PFSK-1 (cell line): ENCODE results near the gene PCK2.

Experiments used
- FOXP2 ChIP-seq: optimal IDR thresholded peaks from 2 replicates; pipeline ENCODE3; 2011; ENCODE audit warnings: borderline replicate concordance, control low read depth, inconsistent platforms; ENCODE audit not compliant: insufficient read depth; ENCODE audit errors: extremely low read length, extremely low read depth
- POLR2AphosphoS5 ChIP-seq: IDR thresholded peaks from 2 replicates; pipeline ENCODE4 v1.6.1; 2012; ENCODE audit warnings: low read depth, mild to moderate bottlenecking, control low read depth, low read length, moderate library complexity
- REST ChIP-seq, 2 experiments: IDR thresholded peaks; 2 replicates each; pipeline versions ENCODE4 v1.6.1 to v1.8.0; 2011 to 2012; ENCODE audit warnings: low read depth in 2 of 2, low read length in 2 of 2, control low read depth in 1 of 2, inconsistent platforms in 1 of 2, mild to moderate bottlenecking in 1 of 2, moderate library complexity in 1 of 2; ENCODE audit not compliant: insufficient read depth in 1 of 2
- SIN3A ChIP-seq: IDR thresholded peaks from 2 replicates; pipeline ENCODE4 v1.6.1; 2012; ENCODE audit warnings: mild to moderate bottlenecking, low read length, moderate library complexity, borderline replicate concordance; ENCODE audit not compliant: insufficient read depth
- TAF1 ChIP-seq: IDR thresholded peaks from 2 replicates; pipeline ENCODE4 v1.6.1; 2012; ENCODE audit warnings: low read length, control low read depth, borderline replicate concordance; ENCODE audit not compliant: insufficient read depth

The PCK2 gene

GRCh38 chr14:24150567-24150966, 56.5 kb downstream of the PCK2 start:
- TF ChIP-seq POLR2AphosphoS5, result no peak
- no peak for TF ChIP-seq TAF1
- TF ChIP-seq FOXP2, result no peak
- no peak for TF ChIP-seq SIN3A
- TF ChIP-seq REST (IDR thresholded peaks at IDR 0.05; ENCODE audit: insufficient read depth in 1 of 2, low read depth in 2 of 2, low read length in 2 of 2), result no peak

GRCh38 chr14:24150993-24151392, 56.9 kb downstream of the PCK2 start:
- TF ChIP-seq SIN3A, result no peak
- no peak for TF ChIP-seq FOXP2
- TF ChIP-seq TAF1, result no peak
- TF ChIP-seq REST (IDR thresholded peaks at IDR 0.05; ENCODE audit: insufficient read depth in 1 of 2, low read depth in 2 of 2, low read length in 2 of 2), result no peak
- TF ChIP-seq POLR2AphosphoS5, result no peak

GRCh38 chr14:24151404-24152080, 57.4 kb downstream of the PCK2 start:
- no peak for TF ChIP-seq TAF1
- no peak for TF ChIP-seq POLR2AphosphoS5
- TF ChIP-seq REST (IDR thresholded peaks at IDR 0.05; ENCODE audit: insufficient read depth in 1 of 2, low read depth in 2 of 2, low read length in 2 of 2), result no peak
- no peak for TF ChIP-seq FOXP2
- no peak for TF ChIP-seq SIN3A
